ENCODE data around the gene TIMP3. TPM values are rescaled to one million over a fixed set of nuclear protein-coding genes. Genes with fewer than 3 reads are reported as not detected.

The TIMP3 gene
- polyA plus RNA-seq, 1 donor (not counting 4 experiments of a cell fraction or from before 2014, with no cell fraction given): 34.3 TPM

GRCh38 chr22:32803738-32804435 lies 2.4 kb downstream of the TIMP3 start:
- H3K4me3 ChIP-seq (ENCODE audit: control insufficient read depth in 2 of 3, extremely low read depth in 1 of 3, insufficient read depth in 2 of 3, low read depth in 1 of 3, low read length in 3 of 3): peak overlapping the region; percentile 63 to 79 (median 77)
- peaks cover 19% of the 10 kb centered on the region for H3K79me2 ChIP-seq (ENCODE audit: control insufficient read depth, insufficient read depth, low read length)
- H3K4me1 ChIP-seq (ENCODE audit: control insufficient read depth, extremely low read depth, insufficient read depth, low read length): peaks cover 21% of the 10 kb centered on the region
- no peak overlapping the region for H2AFZ ChIP-seq (ENCODE audit: control insufficient read depth, low read length)
- no peaks in the 10 kb centered on the region for H3K27me3 ChIP-seq (ENCODE audit: control insufficient read depth, extremely low read depth, insufficient read depth, low read length)
- peak overlapping the region; percentile 69 for H3K9ac ChIP-seq (ENCODE audit: control insufficient read depth, extremely low read depth, insufficient read depth, low read length)
- no peaks in the 10 kb centered on the region for H3K9me1 ChIP-seq (ENCODE audit: control insufficient read depth, extremely low read depth, insufficient read depth, low read length)
- H3K9me3 ChIP-seq (ENCODE audit: control insufficient read depth, low read depth, low read length): no peaks in the 10 kb centered on the region
- H3K27ac ChIP-seq (ENCODE audit: control insufficient read depth, insufficient read depth, low read length): no peak overlapping the region
- FAIRE-seq (no peak), DNase-seq (ENCODE audit: low read depth, low spot score) (no peak)
- peak overlapping the region; percentile 99 for H3K4me2 ChIP-seq (ENCODE audit: control insufficient read depth, extremely low read depth, insufficient read depth, low read depth, low read length)
- no peaks in the 10 kb centered on the region for H4K20me1 ChIP-seq (ENCODE audit: control insufficient read depth, extremely low read depth, insufficient read depth, low read length)
- no peak for TF ChIP-seq CTCF (optimal IDR thresholded peaks at IDR 0.05 in 1 of 3, IDR thresholded peaks at IDR 0.05 in 1 of 3, conservative IDR thresholded peaks at IDR 0.05 in 1 of 3; ENCODE audit: extremely low read depth in 1 of 3, insufficient read depth in 2 of 3, low read length in 3 of 3)
- TF ChIP-seq EZH2 (IDR thresholded peaks at IDR 0.05; ENCODE audit: low read length): no peak
- H3K36me3 ChIP-seq (ENCODE audit: control insufficient read depth in 2 of 2, extremely low read depth in 1 of 2, insufficient read depth in 2 of 2, low read length in 2 of 2): peaks cover 1 to 3% of the 10 kb centered on the region in 2 experiments
- dilution Hi-C loops (cut with MboI; ENCODE audit: extremely low pct_ligation_motif_present, low sequenced_read_pairs): no loop called here

GRCh38 chr22:32804531-32805360 lies 3.2 kb downstream of the TIMP3 start:
- H4K20me1 ChIP-seq (ENCODE audit: control insufficient read depth, extremely low read depth, insufficient read depth, low read length): no peaks in the 10 kb centered on the region
- no peaks in the 10 kb centered on the region for H3K9me3 ChIP-seq (ENCODE audit: control insufficient read depth, low read depth, low read length)
- no peak overlapping the region for H3K4me2 ChIP-seq (ENCODE audit: control insufficient read depth, extremely low read depth, insufficient read depth, low read depth, low read length)
- no peak overlapping the region for H3K4me3 ChIP-seq (ENCODE audit: control insufficient read depth in 2 of 3, extremely low read depth in 1 of 3, insufficient read depth in 2 of 3, low read depth in 1 of 3, low read length in 3 of 3)
- no peaks in the 10 kb centered on the region for H3K27me3 ChIP-seq (ENCODE audit: control insufficient read depth, extremely low read depth, insufficient read depth, low read length)
- DNase-seq (ENCODE audit: low read depth, low spot score): no peak
- peaks cover 1 to 3% of the 10 kb centered on the region in 2 experiments for H3K36me3 ChIP-seq (ENCODE audit: control insufficient read depth in 2 of 2, extremely low read depth in 1 of 2, insufficient read depth in 2 of 2, low read length in 2 of 2)
- no peak for FAIRE-seq
- no peak overlapping the region for H3K9ac ChIP-seq (ENCODE audit: control insufficient read depth, extremely low read depth, insufficient read depth, low read length)
- dilution Hi-C loops (cut with MboI; ENCODE audit: extremely low pct_ligation_motif_present, low sequenced_read_pairs): no loop called here
- no peak overlapping the region for H2AFZ ChIP-seq (ENCODE audit: control insufficient read depth, low read length)
- no peaks in the 10 kb centered on the region for H3K9me1 ChIP-seq (ENCODE audit: control insufficient read depth, extremely low read depth, insufficient read depth, low read length)
- peaks cover 21% of the 10 kb centered on the region for H3K4me1 ChIP-seq (ENCODE audit: control insufficient read depth, extremely low read depth, insufficient read depth, low read length)
- peaks cover 21% of the 10 kb centered on the region for H3K79me2 ChIP-seq (ENCODE audit: control insufficient read depth, insufficient read depth, low read length)
- TF ChIP-seq EZH2 (IDR thresholded peaks at IDR 0.05; ENCODE audit: low read length): no peak
- TF ChIP-seq CTCF (optimal IDR thresholded peaks at IDR 0.05 in 1 of 3, IDR thresholded peaks at IDR 0.05 in 1 of 3, conservative IDR thresholded peaks at IDR 0.05 in 1 of 3; ENCODE audit: extremely low read depth in 1 of 3, insufficient read depth in 2 of 3, low read length in 3 of 3): no peak
- no peak overlapping the region for H3K27ac ChIP-seq (ENCODE audit: control insufficient read depth, insufficient read depth, low read length)
